HEK293 (cell line): ENCODE results near the gene SLC51B.

Experiments used
- BCL11B ChIP-seq: fragments of 450-650 bp; formaldehyde crosslinking; IDR thresholded peaks from 2 replicates; pipeline ENCODE4 v1.5.1; 2016; ENCODE audit warnings: low read depth, missing biosample characterization, missing genetic modification characterization
- KLF7 ChIP-seq: fragments of 450-650 bp; formaldehyde crosslinking; IDR thresholded peaks from 2 replicates; pipeline ENCODE4 v1.5.1; 2016; ENCODE audit warnings: missing biosample characterization, missing genetic modification characterization, borderline replicate concordance
- KLF9 ChIP-seq: fragments of 450-650 bp; formaldehyde crosslinking; IDR thresholded peaks from 2 replicates; pipeline ENCODE4 v1.5.1; 2016; ENCODE audit warnings: missing biosample characterization, missing genetic modification characterization, low read depth
- OSR2 ChIP-seq: fragments of 450-650 bp; formaldehyde crosslinking; IDR thresholded peaks from 2 replicates; pipeline ENCODE4 v1.5.1; 2016; ENCODE audit warnings: missing biosample characterization, missing genetic modification characterization
- ZBTB7A ChIP-seq: fragments of 450-650 bp; formaldehyde crosslinking; IDR thresholded peaks from 2 replicates; pipeline ENCODE4 v1.5.1; 2016; ENCODE audit warnings: low read depth, missing biosample characterization, missing genetic modification characterization
- ZIC2 ChIP-seq: fragments of 450-650 bp; formaldehyde crosslinking; IDR thresholded peaks from 2 replicates; pipeline ENCODE4 v1.5.1; 2016; ENCODE audit warnings: missing biosample characterization, missing genetic modification characterization
- ZNF132 ChIP-seq: fragments of 450-650 bp; formaldehyde crosslinking; IDR thresholded peaks from 2 replicates; pipeline ENCODE4 v1.5.1; 2017; ENCODE audit warnings: missing biosample characterization, missing genetic modification characterization, borderline replicate concordance
- ZNF214 ChIP-seq: fragments of 450-650 bp; formaldehyde crosslinking; IDR thresholded peaks from 2 replicates; pipeline ENCODE4 v1.5.1; 2017; ENCODE audit warnings: missing biosample characterization, mild to moderate bottlenecking, missing genetic modification characterization, borderline replicate concordance
- ZNF23 ChIP-seq: fragments of 450-650 bp; formaldehyde crosslinking; IDR thresholded peaks from 2 replicates; pipeline ENCODE4 v1.5.1; 2016; ENCODE audit warnings: missing biosample characterization, missing genetic modification characterization, borderline replicate concordance
- ZNF335 ChIP-seq: fragments of 450-650 bp; formaldehyde crosslinking; conservative IDR thresholded peaks from 2 replicates; pipeline ENCODE4 v1.5.1; 2016; ENCODE audit warnings: missing biosample characterization, missing genetic modification characterization
- ZNF341 ChIP-seq: fragments of 450-650 bp; formaldehyde crosslinking; IDR thresholded peaks from 2 replicates; pipeline ENCODE4; 2016; ENCODE audit warnings: low read depth, missing biosample characterization, missing genetic modification characterization
- ZNF404 ChIP-seq: fragments of 450-650 bp; formaldehyde crosslinking; IDR thresholded peaks from 2 replicates; pipeline ENCODE4 v1.5.1; 2017; ENCODE audit warnings: missing biosample characterization, missing genetic modification characterization
- ZNF433 ChIP-seq: fragments of 450-650 bp; formaldehyde crosslinking; IDR thresholded peaks from 2 replicates; pipeline ENCODE4 v1.5.1; 2016; ENCODE audit warnings: missing biosample characterization, missing genetic modification characterization, low read depth
- ZNF548 ChIP-seq: fragments of 450-650 bp; formaldehyde crosslinking; IDR thresholded peaks from 2 replicates; pipeline ENCODE4 v1.5.1; 2016; ENCODE audit warnings: missing biosample characterization, missing genetic modification characterization
- ZNF560 ChIP-seq: fragments of 450-650 bp; formaldehyde crosslinking; IDR thresholded peaks from 2 replicates; pipeline ENCODE4 v1.5.1; 2017; ENCODE audit warnings: missing biosample characterization, missing genetic modification characterization, borderline replicate concordance
- ZNF571 ChIP-seq: fragments of 450-650 bp; formaldehyde crosslinking; IDR thresholded peaks from 2 replicates; pipeline ENCODE4 v1.5.0; 2017; ENCODE audit warnings: missing biosample characterization, missing genetic modification characterization
- ZNF623 ChIP-seq: fragments of 450-650 bp; formaldehyde crosslinking; IDR thresholded peaks from 2 replicates; pipeline ENCODE4 v1.5.1; 2016; ENCODE audit warnings: missing biosample characterization, missing genetic modification characterization
- ZNF658 ChIP-seq: fragments of 450-650 bp; formaldehyde crosslinking; IDR thresholded peaks from 2 replicates; pipeline ENCODE4; 2016; ENCODE audit warnings: missing biosample characterization, missing genetic modification characterization
- ZNF677 ChIP-seq: fragments of 450-650 bp; IDR thresholded peaks from 2 replicates; pipeline ENCODE4 v1.5.0; 2018; ENCODE audit warnings: missing biosample characterization, mild to moderate bottlenecking, missing genetic modification characterization, moderate library complexity
- ZNF791 ChIP-seq: fragments of 450-650 bp; formaldehyde crosslinking; IDR thresholded peaks from 2 replicates; pipeline ENCODE4 v1.5.1; 2016; ENCODE audit warnings: missing biosample characterization, missing genetic modification characterization
- TF ChIP-seq, protein P1 (sequence below): fragments of 450-650 bp; formaldehyde crosslinking; IDR thresholded peaks from 2 replicates; pipeline ENCODE4 v1.5.1; 2017; ENCODE audit warnings: missing biosample characterization, missing genetic modification characterization
- TF ChIP-seq, protein P2 (sequence below): fragments of 450-650 bp; formaldehyde crosslinking; IDR thresholded peaks from 2 replicates; pipeline ENCODE4 v1.5.1; 2016; ENCODE audit warnings: missing biosample characterization, missing genetic modification characterization
- TF ChIP-seq, protein P3 (sequence below): fragments of 450-650 bp; formaldehyde crosslinking; IDR thresholded peaks from 2 replicates; pipeline ENCODE4 v1.5.1; 2017; ENCODE audit warnings: missing biosample characterization, missing genetic modification characterization
- TF ChIP-seq, protein P4 (sequence below): fragments of 450-650 bp; formaldehyde crosslinking; IDR thresholded peaks from 2 replicates; pipeline ENCODE4 v1.5.1; 2016; ENCODE audit warnings: missing biosample characterization, missing genetic modification characterization
- TF ChIP-seq, protein P5 (sequence below): fragments of 450-650 bp; formaldehyde crosslinking; IDR thresholded peaks from 2 replicates; pipeline ENCODE4 v1.5.1; 2017; ENCODE audit warnings: missing biosample characterization, missing genetic modification characterization
- TF ChIP-seq, protein P6 (sequence below): fragments of 450-650 bp; formaldehyde crosslinking; IDR thresholded peaks from 2 replicates; pipeline ENCODE4 v1.5.1; 2016; ENCODE audit warnings: missing biosample characterization, missing genetic modification characterization
- TF ChIP-seq, protein P7 (sequence below): fragments of 450-650 bp; formaldehyde crosslinking; IDR thresholded peaks from 2 replicates; pipeline ENCODE4 v1.5.1; 2016; ENCODE audit warnings: missing biosample characterization, missing genetic modification characterization

Gene SLC51B

DNA sequence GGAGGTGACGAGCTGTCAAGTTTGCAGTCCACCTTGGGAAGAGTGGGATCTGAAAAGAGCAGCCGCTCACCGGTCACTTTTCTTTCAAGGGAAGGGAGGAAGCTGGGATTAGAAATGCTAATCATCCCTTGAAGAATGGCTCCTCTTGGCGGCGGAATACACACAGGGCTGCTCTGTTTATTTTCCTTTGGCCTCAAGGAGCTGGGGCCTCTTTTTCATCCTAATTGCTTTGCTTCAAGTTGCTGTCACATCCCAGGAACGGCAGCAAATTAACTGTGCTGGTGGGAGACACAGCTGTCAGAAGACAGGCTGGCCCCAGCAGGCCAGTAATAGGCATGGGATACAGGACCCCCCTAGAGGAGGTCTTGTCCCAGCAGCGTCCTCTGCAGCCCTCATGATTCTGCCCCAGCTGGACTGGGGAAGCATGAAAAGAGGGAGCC, 38.1 kb downstream of the SLC51B start (continued):
- TF ChIP-seq ZNF658 (tag by site-specific recombination) (no peak), KLF7 (no peak), KLF9 (tag by site-specific recombination) (no peak), ZNF791 (tag by site-specific recombination) (no peak), ZNF623 (tag by site-specific recombination) (no peak), ZNF335 (tag by site-specific recombination) (peak; percentile 19; the same call in 1 of the 2 replicates), ZNF214 (no peak), ZBTB7A (tag by site-specific recombination) (no peak), OSR2 (tag by site-specific recombination) (peak; percentile 72), ZNF548 (tag by site-specific recombination) (no peak), ZNF132 (tag by site-specific recombination) (no peak), ZNF560 (tag by site-specific recombination) (no peak), ZNF23 (tag by site-specific recombination) (no peak), ZNF571 (tag by site-specific recombination) (no peak), ZIC2 (tag by site-specific recombination) (peak; percentile 79), BCL11B (tag by site-specific recombination) (no peak), ZNF677 (0 out of 2 replicates have a peak, but pooled peaks have one; percentile 14), ZNF404 (tag by site-specific recombination) (no peak), ZNF341 (tag by site-specific recombination) (peak; percentile 45), ZNF433 (no peak)
- TF ChIP-seq, protein P1, sequence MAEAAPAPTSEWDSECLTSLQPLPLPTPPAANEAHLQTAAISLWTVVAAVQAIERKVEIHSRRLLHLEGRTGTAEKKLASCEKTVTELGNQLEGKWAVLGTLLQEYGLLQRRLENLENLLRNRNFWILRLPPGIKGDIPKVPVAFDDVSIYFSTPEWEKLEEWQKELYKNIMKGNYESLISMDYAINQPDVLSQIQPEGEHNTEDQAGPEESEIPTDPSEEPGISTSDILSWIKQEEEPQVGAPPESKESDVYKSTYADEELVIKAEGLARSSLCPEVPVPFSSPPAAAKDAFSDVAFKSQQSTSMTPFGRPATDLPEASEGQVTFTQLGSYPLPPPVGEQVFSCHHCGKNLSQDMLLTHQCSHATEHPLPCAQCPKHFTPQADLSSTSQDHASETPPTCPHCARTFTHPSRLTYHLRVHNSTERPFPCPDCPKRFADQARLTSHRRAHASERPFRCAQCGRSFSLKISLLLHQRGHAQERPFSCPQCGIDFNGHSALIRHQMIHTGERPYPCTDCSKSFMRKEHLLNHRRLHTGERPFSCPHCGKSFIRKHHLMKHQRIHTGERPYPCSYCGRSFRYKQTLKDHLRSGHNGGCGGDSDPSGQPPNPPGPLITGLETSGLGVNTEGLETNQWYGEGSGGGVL (tag by site-specific recombination) = no peak
- TF ChIP-seq, protein P2, sequence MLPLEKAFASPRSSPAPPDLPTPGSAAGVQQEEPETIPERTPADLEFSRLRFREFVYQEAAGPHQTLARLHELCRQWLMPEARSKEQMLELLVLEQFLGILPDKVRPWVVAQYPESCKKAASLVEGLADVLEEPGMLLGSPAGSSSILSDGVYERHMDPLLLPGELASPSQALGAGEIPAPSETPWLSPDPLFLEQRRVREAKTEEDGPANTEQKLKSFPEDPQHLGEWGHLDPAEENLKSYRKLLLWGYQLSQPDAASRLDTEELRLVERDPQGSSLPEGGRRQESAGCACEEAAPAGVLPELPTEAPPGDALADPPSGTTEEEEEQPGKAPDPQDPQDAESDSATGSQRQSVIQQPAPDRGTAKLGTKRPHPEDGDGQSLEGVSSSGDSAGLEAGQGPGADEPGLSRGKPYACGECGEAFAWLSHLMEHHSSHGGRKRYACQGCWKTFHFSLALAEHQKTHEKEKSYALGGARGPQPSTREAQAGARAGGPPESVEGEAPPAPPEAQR (tag by site-specific recombination) = no peak
- TF ChIP-seq, protein P3, sequence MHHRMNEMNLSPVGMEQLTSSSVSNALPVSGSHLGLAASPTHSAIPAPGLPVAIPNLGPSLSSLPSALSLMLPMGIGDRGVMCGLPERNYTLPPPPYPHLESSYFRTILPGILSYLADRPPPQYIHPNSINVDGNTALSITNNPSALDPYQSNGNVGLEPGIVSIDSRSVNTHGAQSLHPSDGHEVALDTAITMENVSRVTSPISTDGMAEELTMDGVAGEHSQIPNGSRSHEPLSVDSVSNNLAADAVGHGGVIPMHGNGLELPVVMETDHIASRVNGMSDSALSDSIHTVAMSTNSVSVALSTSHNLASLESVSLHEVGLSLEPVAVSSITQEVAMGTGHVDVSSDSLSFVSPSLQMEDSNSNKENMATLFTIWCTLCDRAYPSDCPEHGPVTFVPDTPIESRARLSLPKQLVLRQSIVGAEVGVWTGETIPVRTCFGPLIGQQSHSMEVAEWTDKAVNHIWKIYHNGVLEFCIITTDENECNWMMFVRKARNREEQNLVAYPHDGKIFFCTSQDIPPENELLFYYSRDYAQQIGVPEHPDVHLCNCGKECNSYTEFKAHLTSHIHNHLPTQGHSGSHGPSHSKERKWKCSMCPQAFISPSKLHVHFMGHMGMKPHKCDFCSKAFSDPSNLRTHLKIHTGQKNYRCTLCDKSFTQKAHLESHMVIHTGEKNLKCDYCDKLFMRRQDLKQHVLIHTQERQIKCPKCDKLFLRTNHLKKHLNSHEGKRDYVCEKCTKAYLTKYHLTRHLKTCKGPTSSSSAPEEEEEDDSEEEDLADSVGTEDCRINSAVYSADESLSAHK (tag by site-specific recombination) = no peak
- TF ChIP-seq, protein P4, sequence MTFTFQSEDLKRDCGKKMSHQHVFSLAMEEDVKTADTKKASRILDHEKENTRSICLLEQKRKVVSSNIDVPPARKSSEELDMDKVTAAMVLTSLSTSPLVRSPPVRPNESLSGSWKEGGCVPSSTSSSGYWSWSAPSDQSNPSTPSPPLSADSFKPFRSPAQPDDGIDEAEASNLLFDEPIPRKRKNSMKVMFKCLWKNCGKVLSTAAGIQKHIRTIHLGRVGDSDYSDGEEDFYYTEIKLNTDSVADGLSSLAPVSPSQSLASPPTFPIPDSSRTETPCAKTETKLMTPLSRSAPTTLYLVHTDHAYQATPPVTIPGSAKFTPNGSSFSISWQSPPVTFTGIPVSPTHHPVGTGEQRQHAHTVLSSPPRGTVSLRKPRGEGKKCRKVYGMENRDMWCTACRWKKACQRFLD (tag by site-specific recombination) = no peak
- TF ChIP-seq, protein P5, sequence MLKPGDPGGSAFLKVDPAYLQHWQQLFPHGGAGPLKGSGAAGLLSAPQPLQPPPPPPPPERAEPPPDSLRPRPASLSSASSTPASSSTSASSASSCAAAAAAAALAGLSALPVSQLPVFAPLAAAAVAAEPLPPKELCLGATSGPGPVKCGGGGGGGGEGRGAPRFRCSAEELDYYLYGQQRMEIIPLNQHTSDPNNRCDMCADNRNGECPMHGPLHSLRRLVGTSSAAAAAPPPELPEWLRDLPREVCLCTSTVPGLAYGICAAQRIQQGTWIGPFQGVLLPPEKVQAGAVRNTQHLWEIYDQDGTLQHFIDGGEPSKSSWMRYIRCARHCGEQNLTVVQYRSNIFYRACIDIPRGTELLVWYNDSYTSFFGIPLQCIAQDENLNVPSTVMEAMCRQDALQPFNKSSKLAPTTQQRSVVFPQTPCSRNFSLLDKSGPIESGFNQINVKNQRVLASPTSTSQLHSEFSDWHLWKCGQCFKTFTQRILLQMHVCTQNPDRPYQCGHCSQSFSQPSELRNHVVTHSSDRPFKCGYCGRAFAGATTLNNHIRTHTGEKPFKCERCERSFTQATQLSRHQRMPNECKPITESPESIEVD (tag by site-specific recombination) = no peak
- TF ChIP-seq, protein P6, sequence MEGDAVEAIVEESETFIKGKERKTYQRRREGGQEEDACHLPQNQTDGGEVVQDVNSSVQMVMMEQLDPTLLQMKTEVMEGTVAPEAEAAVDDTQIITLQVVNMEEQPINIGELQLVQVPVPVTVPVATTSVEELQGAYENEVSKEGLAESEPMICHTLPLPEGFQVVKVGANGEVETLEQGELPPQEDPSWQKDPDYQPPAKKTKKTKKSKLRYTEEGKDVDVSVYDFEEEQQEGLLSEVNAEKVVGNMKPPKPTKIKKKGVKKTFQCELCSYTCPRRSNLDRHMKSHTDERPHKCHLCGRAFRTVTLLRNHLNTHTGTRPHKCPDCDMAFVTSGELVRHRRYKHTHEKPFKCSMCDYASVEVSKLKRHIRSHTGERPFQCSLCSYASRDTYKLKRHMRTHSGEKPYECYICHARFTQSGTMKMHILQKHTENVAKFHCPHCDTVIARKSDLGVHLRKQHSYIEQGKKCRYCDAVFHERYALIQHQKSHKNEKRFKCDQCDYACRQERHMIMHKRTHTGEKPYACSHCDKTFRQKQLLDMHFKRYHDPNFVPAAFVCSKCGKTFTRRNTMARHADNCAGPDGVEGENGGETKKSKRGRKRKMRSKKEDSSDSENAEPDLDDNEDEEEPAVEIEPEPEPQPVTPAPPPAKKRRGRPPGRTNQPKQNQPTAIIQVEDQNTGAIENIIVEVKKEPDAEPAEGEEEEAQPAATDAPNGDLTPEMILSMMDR (tag by site-specific recombination) = 0 out of 2 replicates have a peak, but pooled peaks have one; percentile 30
- TF ChIP-seq, protein P7, sequence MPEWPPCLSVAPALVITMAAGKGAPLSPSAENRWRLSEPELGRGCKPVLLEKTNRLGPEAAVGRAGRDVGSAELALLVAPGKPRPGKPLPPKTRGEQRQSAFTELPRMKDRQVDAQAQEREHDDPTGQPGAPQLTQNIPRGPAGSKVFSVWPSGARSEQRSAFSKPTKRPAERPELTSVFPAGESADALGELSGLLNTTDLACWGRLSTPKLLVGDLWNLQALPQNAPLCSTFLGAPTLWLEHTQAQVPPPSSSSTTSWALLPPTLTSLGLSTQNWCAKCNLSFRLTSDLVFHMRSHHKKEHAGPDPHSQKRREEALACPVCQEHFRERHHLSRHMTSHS (tag by site-specific recombination) = no peak
